Natural killer cell (primary cell): ENCODE results near the gene AQP12A. TPM values are rescaled to one million over a fixed set of nuclear protein-coding genes. Genes with fewer than 3 reads are reported as not detected.

Source experiments
- ATAC-seq, 3 donors: fragments of 150-1000 bp in 2 of 3; fragments of 200-7000 bp in 1 of 3; cut with Tn5 transposase; 1 replicate in 1 of 3; 2 replicates in 2 of 3; pipeline ENCODE4 v1.10.0; 2021; ENCODE audit warnings: mild to moderate bottlenecking in 2 of 3, moderate library complexity in 2 of 3
- DNase-seq, 2 donors: peaks; one replicate each; pipeline versions ENCODE4 v3.0.0 to v3.0.0-alpha.2; 2013 to 2021; ENCODE audit warnings: mixed read lengths in 1 of 2
- H3K27ac ChIP-seq: one replicate; pipeline ENCODE4 v1.5.1; 2013; ENCODE audit warnings: mild to moderate bottlenecking, low read length
- H3K27me3 ChIP-seq: one replicate; pipeline ENCODE4 v1.6.1; 2013; ENCODE audit warnings: low read length; ENCODE audit not compliant: control insufficient read depth, insufficient read depth
- H3K36me3 ChIP-seq: one replicate; pipeline ENCODE4 v1.6.1; 2013; ENCODE audit warnings: low read length; ENCODE audit not compliant: control insufficient read depth, insufficient read depth
- H3K4me1 ChIP-seq: one replicate; pipeline ENCODE4 v1.6.1; 2013; ENCODE audit warnings: low read length; ENCODE audit not compliant: control insufficient read depth, insufficient read depth
- H3K4me3 ChIP-seq: one replicate; pipeline ENCODE4 v1.5.1; 2013; ENCODE audit warnings: low read length
- H3K9me3 ChIP-seq: one replicate; pipeline ENCODE4 v1.6.1; 2013; ENCODE audit warnings: low read length; ENCODE audit not compliant: control insufficient read depth, insufficient read depth
- H3K27ac Mint-ChIP-seq, 2 donors: one replicate each; pipeline ENCODE4 v1.8.0; 2022; ENCODE audit warnings: mild to moderate bottlenecking in 2 of 2, mixed read lengths in 2 of 2, moderate library complexity in 1 of 2
- H3K27me3 Mint-ChIP-seq, 2 donors: one replicate each; pipeline ENCODE4 v1.8.0; 2022; ENCODE audit warnings: low read depth in 2 of 2, mixed read lengths in 2 of 2
- H3K36me3 Mint-ChIP-seq: one replicate; pipeline ENCODE4 v1.8.0; 2022; ENCODE audit warnings: mixed read lengths
- H3K4me1 Mint-ChIP-seq, 2 donors: one replicate each; pipeline ENCODE4 v1.8.0; 2022; ENCODE audit warnings: mixed read lengths in 2 of 2
- H3K4me3 Mint-ChIP-seq: one replicate; pipeline ENCODE4 v1.8.0; 2022; ENCODE audit warnings: mild to moderate bottlenecking, moderate library complexity, mixed read lengths
- H3K9me3 Mint-ChIP-seq, 2 donors: one replicate each; pipeline ENCODE4 v1.8.0; 2022; ENCODE audit warnings: mixed read lengths in 2 of 2
- CTCF ChIP-seq: fragments of 200-600 bp; IDR thresholded peaks from one replicate; pipeline ENCODE4 v1.8.0; 2022; ENCODE audit warnings: antibody characterized with exemption
- WGBS: methylation state at CpG from one replicate; pipeline ENCODE4 v1.1.7; 2013; ENCODE audit warnings: missing lambda C conversion rate; ENCODE audit not compliant: insufficient coverage; 5-methylcytosine and 5-hydroxymethylcytosine counted together
- intact Hi-C: fragments of 100-400 bp; cut with micrococcal nuclease; formaldehyde crosslinking; loops from one replicate; pipeline ENCODE4 v1.14.2; 2022
- total RNA-seq, 4 donors: library from RNA; stranded (reverse); fragments of 120-200 nt in 1 of 4; gene quantifications; one replicate each; pipeline versions ENCODE4 v1.2.3 to v1.2.4, GENCODE V29; 2013 to 2022

The AQP12A gene
- total RNA-seq, 3 donors from 2014 or later (not counting 1 experiment from before 2014, with no cell fraction given), result not detected

GRCh38 chr2:240647503-240648154, 44.0 kb upstream of the AQP12A start:
- no peak overlapping the region for H3K4me3 ChIP-seq
- DNase-seq (peak in 1 of 2 donors; percentile 2), ATAC-seq (no peak)
- peaks cover 19 to 20% of the 10 kb centered on the region in 2 donors for H3K27me3 Mint-ChIP-seq
- H3K36me3 ChIP-seq, result no peaks in the 10 kb centered on the region
- 72% methylated on average over 22 of the region's 22 CpGs for WGBS
- intact Hi-C loops, result no loop called here
- no peak overlapping the region for H3K27ac ChIP-seq
- no peaks in the 10 kb centered on the region for H3K9me3 ChIP-seq
- no peak overlapping the region for H3K4me3 Mint-ChIP-seq
- no peaks in the 10 kb centered on the region for H3K9me3 Mint-ChIP-seq
- no peak for TF ChIP-seq CTCF
- H3K4me1 Mint-ChIP-seq, result peaks cover 5 to 15% of the 10 kb centered on the region in 2 donors
- no peaks in the 10 kb centered on the region for H3K36me3 Mint-ChIP-seq
- H3K4me1 ChIP-seq, result peaks cover 6% of the 10 kb centered on the region
- no peak overlapping the region for H3K27ac Mint-ChIP-seq
- no peaks in the 10 kb centered on the region for H3K27me3 ChIP-seq

- H3K27me3 Mint-ChIP-seq, result peaks cover 20% of the 10 kb centered on the region in 2 donors
Observed at GRCh38 chr2:240648155-240648649, 43.5 kb upstream of the AQP12A start.

DNA sequence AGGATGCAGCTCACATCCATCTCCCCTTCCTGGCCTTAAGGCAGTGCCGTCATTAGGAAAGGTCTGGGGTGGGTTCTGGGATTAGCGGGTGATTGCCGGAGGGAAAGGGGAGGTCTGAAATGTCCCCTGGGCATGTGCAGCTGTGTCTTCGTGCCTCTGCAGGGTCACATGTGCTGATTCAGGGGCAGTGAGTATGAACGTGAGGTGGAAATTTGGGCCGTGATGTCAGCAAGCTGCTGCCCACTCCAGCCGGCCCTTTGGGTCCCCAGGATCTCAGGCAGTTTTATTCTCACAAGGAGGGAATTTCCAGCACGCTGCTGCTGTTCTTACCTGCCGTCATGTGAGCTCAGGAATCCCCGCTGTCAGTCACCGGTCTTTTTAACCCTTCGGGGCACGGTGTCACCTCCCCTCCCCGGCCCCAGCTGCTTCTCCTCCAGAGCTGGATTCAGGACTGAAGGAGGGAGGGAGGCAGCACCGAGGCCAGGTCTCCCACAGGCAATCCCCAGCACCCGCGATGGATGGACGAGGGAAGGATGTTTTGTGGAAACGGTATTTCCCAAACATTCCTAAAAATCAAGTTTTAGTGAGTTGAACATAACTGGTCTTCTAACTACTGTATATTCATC, 42.9 kb upstream of the AQP12A start:
- H3K27ac Mint-ChIP-seq, result no peak overlapping the region
- Histone ChIP-seq H3K9me3 (no peaks in the 10 kb centered on the region), H3K36me3 (no peaks in the 10 kb centered on the region), H3K27me3 (no peaks in the 10 kb centered on the region), H3K4me1 (peaks cover 6% of the 10 kb centered on the region), H3K4me3 (no peak overlapping the region), H3K27ac (no peak overlapping the region)
- ATAC-seq (no peak), DNase-seq (no peak)
- no peak overlapping the region for H3K4me3 Mint-ChIP-seq
- peaks cover 20% of the 10 kb centered on the region in 2 donors for H3K27me3 Mint-ChIP-seq
- H3K9me3 Mint-ChIP-seq, result no peaks in the 10 kb centered on the region
- no peak for TF ChIP-seq CTCF
- no peaks in the 10 kb centered on the region for H3K36me3 Mint-ChIP-seq
- WGBS, result 55% methylated on average over 15 of the region's 19 CpGs
- intact Hi-C loops, result no loop called here
- peaks cover 5 to 11% of the 10 kb centered on the region in 2 donors for H3K4me1 Mint-ChIP-seq

More at GRCh38 chr2:240648155-240648649, 43.5 kb upstream of the AQP12A start:
- Histone ChIP-seq H3K4me1 (peaks cover 6% of the 10 kb centered on the region), H3K9me3 (no peaks in the 10 kb centered on the region), H3K27ac (no peak overlapping the region), H3K27me3 (no peaks in the 10 kb centered on the region), H3K4me3 (no peak overlapping the region), H3K36me3 (no peaks in the 10 kb centered on the region)
- ATAC-seq (no peak), DNase-seq (no peak)
- no peaks in the 10 kb centered on the region for H3K36me3 Mint-ChIP-seq
- intact Hi-C loops, result no loop called here
- H3K4me1 Mint-ChIP-seq, result peaks cover 5 to 15% of the 10 kb centered on the region in 2 donors
- 78% methylated on average over 6 of the region's 6 CpGs for WGBS
- H3K27ac Mint-ChIP-seq, result no peak overlapping the region
- H3K9me3 Mint-ChIP-seq, result no peaks in the 10 kb centered on the region
- TF ChIP-seq CTCF, result no peak
- H3K4me3 Mint-ChIP-seq, result no peak overlapping the region
